Loucy (cell line): ENCODE measurements around the gene TSTD2.

Experiments used
- H2AFZ ChIP-seq: fragments of 200-600 bp; sonication (generic); 2 replicates; pipeline ENCODE4 v1.6.0; 2016; ENCODE audit warnings: antibody characterized with exemption, mild to moderate bottlenecking, low read length, moderate library complexity
- H3F3A ChIP-seq: fragments of 200-600 bp; 2 replicates; pipeline ENCODE4 v1.6.0; 2016; ENCODE audit warnings: antibody characterized with exemption, low read depth, mild to moderate bottlenecking
- H3K27me3 ChIP-seq: fragments of 200-600 bp; sonication (generic); 2 replicates; pipeline ENCODE4 v1.6.1; 2014; ENCODE audit warnings: low read length, mild to moderate bottlenecking; ENCODE audit not compliant: insufficient read depth, poor library complexity, severe bottlenecking
- H3K36me3 ChIP-seq: fragments of 200-600 bp; sonication (generic); 2 replicates; pipeline ENCODE4 v1.6.1; 2016; ENCODE audit warnings: low read length; ENCODE audit not compliant: insufficient read depth
- H3K4me1 ChIP-seq: fragments of 200-600 bp; sonication (generic); 2 replicates; pipeline ENCODE4 v1.5.1; 2014; ENCODE audit warnings: low read length, mild to moderate bottlenecking; ENCODE audit not compliant: insufficient read depth, poor library complexity, severe bottlenecking
- H3K4me2 ChIP-seq: fragments of 200-600 bp; sonication (generic); 2 replicates; pipeline ENCODE4 v1.6.0; 2014; ENCODE audit warnings: antibody characterized with exemption, low read length, low read depth, mild to moderate bottlenecking; ENCODE audit not compliant: poor library complexity, severe bottlenecking
- H3K4me3 ChIP-seq: fragments of 200-600 bp; sonication (generic); 2 replicates; pipeline ENCODE4 v1.5.1; 2014; ENCODE audit warnings: low read length, mild to moderate bottlenecking, mixed read lengths; ENCODE audit not compliant: poor library complexity, severe bottlenecking
- H3K79me2 ChIP-seq: fragments of 200-600 bp; sonication (generic); 2 replicates; pipeline ENCODE4 v1.6.1; 2014; ENCODE audit warnings: low read length; ENCODE audit not compliant: insufficient read depth
- H3K9ac ChIP-seq: fragments of 200-600 bp; sonication (generic); 2 replicates; pipeline ENCODE4 v1.6.0; 2014; ENCODE audit warnings: mild to moderate bottlenecking, low read depth, low read length, moderate library complexity; ENCODE audit not compliant: poor library complexity, severe bottlenecking
- H3K9me2 ChIP-seq: fragments of 200-600 bp; sonication (generic); replicated peaks from 2 replicates; pipeline ENCODE4 v1.6.1; 2016; ENCODE audit warnings: low read depth, low read length, mixed read lengths
- H3K9me3 ChIP-seq: fragments of 200-600 bp; sonication (generic); 2 replicates; pipeline ENCODE4 v1.6.1; 2014; ENCODE audit warnings: mild to moderate bottlenecking, antibody characterized with exemption, low read length, low read depth; ENCODE audit not compliant: insufficient read depth
- H4K20me1 ChIP-seq: fragments of 200-600 bp; sonication (generic); 2 replicates; pipeline ENCODE4 v1.6.0; 2014; ENCODE audit warnings: antibody characterized with exemption, low read length, mild to moderate bottlenecking; ENCODE audit not compliant: insufficient read depth, poor library complexity, severe bottlenecking
- CTCF ChIP-seq: fragments of 200-600 bp; sonication (generic); conservative IDR thresholded peaks from 2 replicates; pipeline ENCODE4 v1.5.1; 2014; ENCODE audit warnings: mild to moderate bottlenecking, antibody characterized with exemption, low read length
- EZH2phosphoT487 ChIP-seq: fragments of 200-600 bp; IDR thresholded peaks from 2 replicates; pipeline ENCODE4 v1.6.1; 2018; ENCODE audit warnings: antibody characterized with exemption, mild to moderate bottlenecking, moderate library complexity, borderline replicate concordance

Gene TSTD2

GRCh38 chr9:97555164-97555563 is 78.0 kb downstream of the TSTD2 start:
- Histone ChIP-seq H3K36me3 (no peaks in the 10 kb centered on the region), H3K4me3 (no peak overlapping the region), H2AFZ (no peak overlapping the region), H3K9ac (no peak overlapping the region), H3K9me3 (no peaks in the 10 kb centered on the region), H3K9me2 (no peaks in the 10 kb centered on the region), H3K27me3 (no peaks in the 10 kb centered on the region), H4K20me1 (no peaks in the 10 kb centered on the region), H3K4me1 (no peaks in the 10 kb centered on the region), H3F3A (no peaks in the 10 kb centered on the region), H3K4me2 (no peak overlapping the region), H3K79me2 (no peaks in the 10 kb centered on the region)
- TF ChIP-seq CTCF (no peak), EZH2phosphoT487 (no peak)

GRCh38 chr9:97554566-97555075 is 78.5 kb downstream of the TSTD2 start:
- H3K4me1 ChIP-seq = no peaks in the 10 kb centered on the region
- H3K9me3 ChIP-seq = no peaks in the 10 kb centered on the region
- TF ChIP-seq EZH2phosphoT487 (no peak), CTCF (no peak)
- H3K36me3 ChIP-seq = no peaks in the 10 kb centered on the region
- H4K20me1 ChIP-seq = no peaks in the 10 kb centered on the region
- H3K9ac ChIP-seq = no peak overlapping the region
- H3K4me3 ChIP-seq = no peak overlapping the region
- no peaks in the 10 kb centered on the region for H3K79me2 ChIP-seq
- no peak overlapping the region for H3K4me2 ChIP-seq
- H3F3A ChIP-seq = no peaks in the 10 kb centered on the region
- no peaks in the 10 kb centered on the region for H3K9me2 ChIP-seq
- H2AFZ ChIP-seq = no peak overlapping the region
- H3K27me3 ChIP-seq = no peaks in the 10 kb centered on the region

- no peaks in the 10 kb centered on the region for H3F3A ChIP-seq
- H4K20me1 ChIP-seq = no peaks in the 10 kb centered on the region
- no peaks in the 10 kb centered on the region for H3K9me3 ChIP-seq
- no peak for TF ChIP-seq CTCF
- TF ChIP-seq EZH2phosphoT487 = no peak
- H3K4me1 ChIP-seq = no peaks in the 10 kb centered on the region
- H2AFZ ChIP-seq = no peak overlapping the region
- no peaks in the 10 kb centered on the region for H3K9me2 ChIP-seq
- no peak overlapping the region for H3K4me2 ChIP-seq
- no peaks in the 10 kb centered on the region for H3K79me2 ChIP-seq
- H3K36me3 ChIP-seq = no peaks in the 10 kb centered on the region
- H3K27me3 ChIP-seq = no peaks in the 10 kb centered on the region
- H3K4me3 ChIP-seq = no peak overlapping the region
- no peak overlapping the region for H3K9ac ChIP-seq
Measured at GRCh38 chr9:97553841-97554240, 79.3 kb downstream of the TSTD2 start.
